GM12891 (cell line): ENCODE results near the gene SDHB.

Source experiments
- POLR2A ChIP-seq: IDR thresholded peaks from 2 replicates; pipeline ENCODE4 v1.6.1; 2011; ENCODE audit warnings: low read depth, low read length, control low read depth
- POLR2AphosphoS5 ChIP-seq: IDR thresholded peaks from 2 replicates; pipeline ENCODE4 v1.6.1; 2011; ENCODE audit warnings: low read depth, low read length, control low read depth
- SPI1 ChIP-seq: IDR thresholded peaks from 2 replicates; pipeline ENCODE4 v1.6.1; 2011; ENCODE audit warnings: low read depth, low read length, control low read depth

- TF ChIP-seq POLR2A (no peak), POLR2AphosphoS5 (no peak), SPI1 (no peak)
These were observed 44.9 kb upstream of the SDHB start for GRCh38 chr1:17098446-17099317.
